KG1 (cell line): ENCODE results near the gene XPA.
A peak's percentile ranks its signal among the peaks of the same experiment; 100 is the strongest.
"Not testable (repeated sequence)": the region's sequence is repeated elsewhere in the genome, so short reads cannot be mapped to it uniquely, and the experiment has no call there.

ENCODE experiments used
- DNase-seq: peaks from one replicate; lab custom pipeline; 2025; lab: John Stamatoyannopoulos, UW

The XPA gene

DNA sequence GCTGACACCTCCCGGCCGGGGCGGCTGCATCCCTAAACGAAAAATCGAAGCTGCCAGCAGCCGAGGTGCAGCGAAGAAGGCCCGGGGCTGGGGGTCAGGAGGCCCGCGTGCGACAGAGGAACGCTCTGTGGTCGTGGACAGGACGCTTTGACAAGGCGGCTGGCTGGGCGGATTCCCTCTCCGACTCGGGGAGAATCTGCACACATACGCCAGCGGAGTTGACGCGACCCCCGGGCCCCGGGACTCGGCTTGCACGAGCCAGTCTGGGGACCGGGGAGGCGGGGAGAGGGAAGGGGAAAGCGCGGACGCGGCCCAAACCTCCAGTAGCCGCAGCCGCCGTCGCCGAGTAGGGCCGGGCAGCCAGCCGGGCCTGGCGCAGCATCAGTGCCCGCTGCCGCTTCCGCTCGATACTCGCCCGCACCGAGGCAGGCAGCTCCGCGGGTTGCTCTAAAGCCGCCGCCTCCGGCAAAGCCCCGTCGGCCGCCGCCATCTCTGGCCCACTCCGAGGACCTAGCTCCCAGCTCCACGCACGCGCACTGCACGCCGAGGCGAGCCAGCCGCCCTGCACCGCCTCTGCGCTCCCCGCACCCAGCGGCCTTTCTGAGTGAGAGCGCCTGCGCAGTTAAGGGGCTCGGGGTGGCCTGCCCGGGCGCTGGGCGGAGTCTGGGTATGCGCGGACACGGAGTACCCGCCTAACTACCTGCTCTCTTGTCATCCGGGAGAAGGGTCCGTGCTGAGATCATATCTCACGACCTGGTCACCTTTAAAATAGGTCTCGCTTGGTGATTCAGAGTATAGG is at the start of gene XPA:
TSS of gene XPA (minus strand) at position 538 of the 799 bp plus-strand sequence. CDS start at position 490, 48 bp downstream.
- peak; percentile 96 for DNase-seq

GRCh38 chr9:97744710-97745708 is 47.9 kb upstream of the XPA start:
- no peak for DNase-seq

- DNase-seq, result not testable (repeated sequence)
Measured at GRCh38 chr9:97744025-97744424, 46.9 kb upstream of the XPA start.

DNA sequence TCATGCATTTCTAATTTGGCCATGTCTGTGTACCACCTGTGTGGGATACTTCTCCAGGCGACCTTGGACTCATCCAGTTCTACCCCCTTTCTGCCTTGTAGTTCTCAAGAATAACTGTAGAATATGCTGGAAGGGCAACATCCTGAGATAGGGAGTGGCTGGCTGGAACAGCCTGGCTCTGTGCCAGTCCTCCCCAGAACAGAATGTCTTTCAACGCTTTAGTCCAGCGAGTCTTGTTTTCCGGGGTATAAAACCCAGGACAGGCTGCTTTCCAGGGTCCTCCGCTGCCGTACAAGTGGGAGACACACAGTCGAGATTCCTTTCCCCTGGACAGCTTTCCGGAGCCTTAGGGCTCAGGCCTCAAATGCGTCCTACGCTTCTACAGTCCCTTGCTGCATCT is 45.4 kb upstream of the XPA start:
- DNase-seq, result no peak

GRCh38 chr9:97741947-97742346 is 44.8 kb upstream of the XPA start:
- DNase-seq, result no peak

GRCh38 chr9:97740848-97741821 is 44.0 kb upstream of the XPA start:
- DNase-seq, result no peak

DNA sequence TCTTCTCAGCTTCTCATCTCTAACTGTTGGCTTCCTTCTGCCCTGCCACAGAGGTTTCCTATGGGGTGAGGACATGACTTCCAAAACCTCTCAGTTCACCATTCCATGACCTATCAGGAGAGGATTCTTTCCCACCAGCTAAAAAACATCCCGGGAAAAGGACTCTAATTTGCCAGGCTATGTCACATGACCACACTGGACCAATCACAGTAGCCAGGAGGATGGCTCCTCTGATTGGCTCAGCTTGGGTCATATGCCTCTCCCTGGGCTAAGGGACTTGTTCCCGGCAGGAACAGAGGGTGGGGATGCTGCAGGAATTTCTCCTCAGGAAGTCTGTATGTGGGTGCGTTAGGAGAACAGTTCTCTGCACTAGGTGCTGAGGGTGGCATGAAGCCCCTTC is 40.3 kb upstream of the XPA start:
- no peak for DNase-seq

GRCh38 chr9:97735070-97735600 is 38.0 kb upstream of the XPA start:
- no peak for DNase-seq

GRCh38 chr9:97726716-97727115 is 29.6 kb upstream of the XPA start:
- DNase-seq, result no peak

GRCh38 chr9:97723819-97724218 is 26.7 kb upstream of the XPA start:
- no peak for DNase-seq

GRCh38 chr9:97722331-97722730 is 25.2 kb upstream of the XPA start:
- no peak for DNase-seq

DNA sequence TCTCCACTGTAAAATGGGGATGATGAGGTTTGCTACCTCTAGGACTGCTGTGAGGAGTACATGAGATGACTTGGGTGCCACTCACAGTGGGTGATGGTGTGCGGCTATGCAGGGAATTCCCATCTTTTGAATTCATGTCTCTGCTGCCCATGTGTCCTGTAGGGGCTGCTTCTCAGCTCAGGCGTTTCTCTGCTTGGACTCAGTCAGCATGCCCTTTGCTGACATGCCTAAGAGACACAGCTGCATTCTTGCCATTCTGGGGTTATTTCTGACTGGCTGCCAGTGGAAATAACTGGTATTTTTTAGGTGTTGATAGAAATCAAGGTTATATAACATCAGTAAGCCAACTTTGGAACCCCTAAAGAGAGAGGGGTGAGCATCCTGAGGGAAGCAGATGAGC is 24.3 kb upstream of the XPA start:
- no peak for DNase-seq

- DNase-seq, result no peak
Measured at GRCh38 chr9:97717866-97718265, 20.7 kb upstream of the XPA start.

- peak; percentile 16 for DNase-seq
Measured at GRCh38 chr9:97714435-97714834, 17.3 kb upstream of the XPA start.

- no peak for DNase-seq
Measured at GRCh38 chr9:97711223-97711626, 14.1 kb upstream of the XPA start.

GRCh38 chr9:97710356-97711222 is 13.4 kb upstream of the XPA start:
- DNase-seq, result peak; percentile 57

GRCh38 chr9:97706246-97706645 is 9.1 kb upstream of the XPA start:
- no peak for DNase-seq

- DNase-seq, result no peak
Measured at GRCh38 chr9:97705354-97705950, 8.3 kb upstream of the XPA start.

DNA sequence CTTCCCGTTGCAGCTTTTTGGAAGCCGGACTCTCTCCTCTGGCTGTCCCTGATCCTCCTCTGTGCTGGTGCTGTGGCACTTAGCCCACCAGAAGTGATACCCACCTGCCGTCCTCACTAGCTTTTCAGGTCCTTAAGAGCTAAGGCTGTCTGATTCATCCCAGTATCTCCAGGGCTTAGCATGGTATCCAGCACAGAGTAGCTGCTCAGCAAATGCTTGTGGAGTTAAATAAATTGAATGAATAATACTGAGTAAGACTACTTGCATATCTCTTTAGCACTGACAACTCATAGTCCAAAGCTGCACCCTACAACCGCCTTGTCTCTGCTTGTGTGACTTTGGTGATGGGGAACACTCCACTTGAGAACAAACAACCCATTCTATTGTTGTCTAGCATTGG is 7.7 kb upstream of the XPA start:
- DNase-seq, result no peak

- DNase-seq, result no peak
Measured at GRCh38 chr9:97704345-97704677, 7.2 kb upstream of the XPA start.
